HFFc6 (cell line): Measurements from ENCODE around the gene ANGPT4. TPM values are rescaled to one million over a fixed set of nuclear protein-coding genes. Genes with fewer than 3 reads are reported as not detected.

Experiments
- DNase-seq: peaks from one replicate; pipeline ENCODE4 v3.0.0-alpha.2; 2018
- H3K27ac Mint-ChIP-seq: 2 replicates; pipeline ENCODE4 v1.8.0; 2020; ENCODE audit warnings: mild to moderate bottlenecking, mixed read lengths
- H3K27me3 Mint-ChIP-seq: 2 replicates; pipeline ENCODE4 v1.8.0; 2021; ENCODE audit warnings: mild to moderate bottlenecking, moderate library complexity, mixed read lengths; ENCODE audit not compliant: insufficient read depth
- H3K36me3 Mint-ChIP-seq: 2 replicates; pipeline ENCODE4 v1.8.0; 2021; ENCODE audit warnings: low read depth, mixed read lengths
- H3K4me1 Mint-ChIP-seq: 2 replicates; pipeline ENCODE4 v1.8.0; 2020; ENCODE audit warnings: low read depth, mixed read lengths
- H3K4me3 Mint-ChIP-seq: 2 replicates; pipeline ENCODE4 v1.8.0; 2020; ENCODE audit warnings: mild to moderate bottlenecking, moderate library complexity, mixed read lengths
- H3K9me3 Mint-ChIP-seq: 2 replicates; pipeline ENCODE4 v1.8.0; 2020; ENCODE audit warnings: mild to moderate bottlenecking, mixed read lengths
- total RNA-seq, 6 experiments: library from RNA; stranded (reverse); fragmentation: NEBNext Ultra II Directional; extraction: Animal tissue kit (Norgen Biotek cat#: 25700); gene quantifications; 2 replicates in 1 of 6; 3 replicates in 5 of 6; pipeline ENCODE4 v1.2.3, GENCODE V29; 2021
- TF ChIP-seq, protein P1 (sequence below): fragments of 200-600 bp; sonication (generic); IDR thresholded peaks from 2 replicates; pipeline ENCODE4 v1.5.0; 2021; ENCODE audit warnings: antibody characterized with exemption, mild to moderate bottlenecking

The ANGPT4 gene
- total RNA-seq, 6 experiments from 2014 or later: not detected

DNA sequence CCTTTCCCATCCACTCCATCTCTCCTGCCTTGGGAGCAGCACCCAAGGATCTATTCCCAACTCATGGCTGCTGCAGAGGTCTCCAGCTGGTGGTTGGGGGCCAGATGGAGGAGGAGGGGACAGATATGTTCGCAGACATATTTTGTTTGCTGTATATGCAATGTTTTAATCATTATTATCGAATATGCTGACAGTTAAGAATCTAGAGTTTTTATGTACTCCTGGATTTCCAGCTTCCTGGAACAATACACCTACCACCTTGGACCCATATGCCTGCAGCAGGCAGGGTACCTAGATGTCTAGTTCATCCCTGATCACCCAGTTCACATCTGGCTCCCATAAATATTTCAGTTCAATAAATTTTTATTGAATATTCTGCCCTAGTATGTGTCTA is 73.6 kb downstream of the ANGPT4 start:
- no peaks in the 10 kb centered on the region; the same call in none of the 2 replicates for H3K27me3 Mint-ChIP-seq
- no peak overlapping the region for H3K4me3 Mint-ChIP-seq
- H3K36me3 Mint-ChIP-seq: peaks cover 3% of the 10 kb centered on the region
- TF ChIP-seq, protein P1, sequence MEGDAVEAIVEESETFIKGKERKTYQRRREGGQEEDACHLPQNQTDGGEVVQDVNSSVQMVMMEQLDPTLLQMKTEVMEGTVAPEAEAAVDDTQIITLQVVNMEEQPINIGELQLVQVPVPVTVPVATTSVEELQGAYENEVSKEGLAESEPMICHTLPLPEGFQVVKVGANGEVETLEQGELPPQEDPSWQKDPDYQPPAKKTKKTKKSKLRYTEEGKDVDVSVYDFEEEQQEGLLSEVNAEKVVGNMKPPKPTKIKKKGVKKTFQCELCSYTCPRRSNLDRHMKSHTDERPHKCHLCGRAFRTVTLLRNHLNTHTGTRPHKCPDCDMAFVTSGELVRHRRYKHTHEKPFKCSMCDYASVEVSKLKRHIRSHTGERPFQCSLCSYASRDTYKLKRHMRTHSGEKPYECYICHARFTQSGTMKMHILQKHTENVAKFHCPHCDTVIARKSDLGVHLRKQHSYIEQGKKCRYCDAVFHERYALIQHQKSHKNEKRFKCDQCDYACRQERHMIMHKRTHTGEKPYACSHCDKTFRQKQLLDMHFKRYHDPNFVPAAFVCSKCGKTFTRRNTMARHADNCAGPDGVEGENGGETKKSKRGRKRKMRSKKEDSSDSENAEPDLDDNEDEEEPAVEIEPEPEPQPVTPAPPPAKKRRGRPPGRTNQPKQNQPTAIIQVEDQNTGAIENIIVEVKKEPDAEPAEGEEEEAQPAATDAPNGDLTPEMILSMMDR: no peak
- H3K27ac Mint-ChIP-seq: no peak overlapping the region
- peaks cover 9% of the 10 kb centered on the region for H3K4me1 Mint-ChIP-seq
- no peak for DNase-seq
- H3K9me3 Mint-ChIP-seq: no peaks in the 10 kb centered on the region

DNA sequence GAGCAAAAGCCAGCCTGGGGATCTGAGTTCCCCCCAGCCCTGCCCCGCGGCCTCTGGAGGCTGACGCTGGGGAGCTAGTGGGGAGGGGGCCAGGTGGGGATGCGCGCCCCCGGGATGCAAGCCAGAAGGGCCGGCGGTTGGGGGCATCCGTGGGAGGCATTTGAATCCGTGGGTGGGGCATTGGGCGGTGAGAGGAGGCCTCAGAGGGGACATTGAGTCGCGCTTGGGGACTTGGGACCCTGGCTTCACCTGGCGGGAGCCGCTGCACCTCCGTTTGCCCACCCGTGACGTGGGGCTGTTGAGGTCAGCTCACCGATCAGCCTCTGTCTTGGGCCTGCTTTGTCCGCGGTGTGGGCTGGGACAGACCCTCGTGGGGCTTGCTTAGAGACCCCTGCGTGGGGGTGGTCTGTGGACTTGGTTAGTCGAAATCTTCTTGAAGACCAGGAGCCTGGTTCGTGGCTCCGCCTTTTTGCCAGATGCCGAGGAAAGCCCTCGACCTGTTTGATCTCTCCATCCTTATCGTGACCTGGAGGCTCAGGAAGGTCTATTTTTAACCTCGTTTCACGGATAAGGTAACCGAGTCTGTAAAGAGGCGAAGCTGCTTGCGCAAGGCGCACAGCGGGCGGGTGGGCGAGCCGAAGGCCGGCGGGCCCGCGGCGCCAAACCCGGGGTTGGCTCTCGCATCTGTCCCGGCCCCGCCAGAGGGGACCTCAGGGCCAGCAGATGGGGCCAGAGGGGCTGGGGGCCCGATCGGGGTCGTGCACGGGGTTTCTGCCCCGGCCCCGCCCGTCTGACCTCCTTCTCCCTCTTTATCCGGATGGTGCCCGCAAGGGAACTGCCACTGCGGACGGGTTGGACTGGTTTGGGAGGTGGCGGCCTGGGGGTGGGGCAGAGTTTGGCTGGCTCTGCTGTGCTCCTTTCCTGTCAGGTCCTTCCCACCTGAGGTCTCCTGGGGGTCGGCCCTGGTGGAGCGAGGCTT is 74.3 kb downstream of the ANGPT4 start:
- Mint-ChIP-seq H3K27ac (no peak overlapping the region), H3K27me3 (no peaks in the 10 kb centered on the region; the same call in none of the 2 replicates), H3K4me1 (peaks cover 15% of the 10 kb centered on the region), H3K4me3 (no peak overlapping the region), H3K36me3 (peaks cover 6% of the 10 kb centered on the region), H3K9me3 (no peaks in the 10 kb centered on the region)
- TF ChIP-seq, protein P1: no peak
- no peak for DNase-seq

DNA sequence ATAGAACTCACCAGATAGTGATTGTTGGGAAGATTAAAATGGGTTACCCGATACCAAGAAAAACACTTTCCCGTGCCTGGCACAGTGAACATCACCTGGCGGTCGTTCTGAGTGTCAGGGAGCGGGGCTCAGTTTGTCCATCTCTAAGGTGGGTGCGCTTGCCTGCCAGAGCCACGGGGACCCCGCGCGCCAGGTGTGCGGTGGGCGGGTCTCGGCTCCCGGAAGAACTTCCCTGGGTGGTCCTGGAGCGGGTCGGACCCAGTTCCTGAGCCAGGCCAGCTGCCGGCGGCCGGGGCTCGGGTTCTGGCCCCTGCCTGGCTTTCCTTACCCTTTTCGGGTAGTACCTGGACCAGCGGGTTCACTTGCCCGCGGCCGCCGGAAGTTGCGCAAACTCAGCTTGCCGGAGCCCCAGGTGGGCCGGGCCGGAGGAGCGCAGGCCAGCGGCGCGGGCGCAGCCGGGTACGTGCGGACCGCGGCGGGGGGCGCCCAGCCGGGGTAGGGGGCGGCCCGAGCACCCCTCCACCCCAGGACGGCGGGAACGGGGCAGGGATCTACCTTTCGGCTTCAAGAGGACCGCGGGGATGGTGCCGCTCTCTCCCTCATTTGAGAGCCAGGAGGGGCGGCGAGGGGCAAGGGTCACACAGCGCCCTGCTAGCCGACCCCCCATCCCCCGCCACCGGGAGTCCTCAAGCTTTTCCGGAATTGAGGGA is 75.1 kb downstream of the ANGPT4 start:
- H3K36me3 Mint-ChIP-seq: peaks cover 6% of the 10 kb centered on the region
- H3K27me3 Mint-ChIP-seq: no peaks in the 10 kb centered on the region; the same call in none of the 2 replicates
- no peak overlapping the region for H3K4me3 Mint-ChIP-seq
- H3K4me1 Mint-ChIP-seq: peaks cover 24% of the 10 kb centered on the region
- H3K27ac Mint-ChIP-seq: no peak overlapping the region
- H3K9me3 Mint-ChIP-seq: no peaks in the 10 kb centered on the region
- TF ChIP-seq, protein P1: no peak
- DNase-seq: no peak

DNA sequence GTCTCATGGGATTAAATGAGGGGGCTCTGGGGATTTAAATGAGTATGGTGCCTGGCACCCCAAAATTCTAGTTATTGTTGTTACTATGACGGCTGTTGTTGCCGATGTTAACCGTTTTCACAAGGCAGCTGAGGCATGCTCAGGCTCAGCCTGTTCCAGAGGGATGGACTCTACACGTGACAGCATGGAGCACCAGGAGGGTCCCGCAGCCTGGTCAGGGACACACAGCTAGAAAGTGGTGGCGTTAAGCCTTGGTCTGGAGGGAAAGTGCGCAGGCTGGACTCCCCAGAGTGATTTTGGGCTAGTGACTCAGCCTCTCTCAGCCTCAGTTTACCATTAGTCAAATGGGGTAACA is 75.7 kb downstream of the ANGPT4 start:
- H3K9me3 Mint-ChIP-seq: no peaks in the 10 kb centered on the region
- TF ChIP-seq, protein P1: no peak
- no peak for DNase-seq
- no peaks in the 10 kb centered on the region; the same call in none of the 2 replicates for H3K27me3 Mint-ChIP-seq
- H3K27ac Mint-ChIP-seq: no peak overlapping the region
- H3K4me1 Mint-ChIP-seq: peaks cover 29% of the 10 kb centered on the region
- H3K36me3 Mint-ChIP-seq: peaks cover 6% of the 10 kb centered on the region
- no peak overlapping the region for H3K4me3 Mint-ChIP-seq

DNA sequence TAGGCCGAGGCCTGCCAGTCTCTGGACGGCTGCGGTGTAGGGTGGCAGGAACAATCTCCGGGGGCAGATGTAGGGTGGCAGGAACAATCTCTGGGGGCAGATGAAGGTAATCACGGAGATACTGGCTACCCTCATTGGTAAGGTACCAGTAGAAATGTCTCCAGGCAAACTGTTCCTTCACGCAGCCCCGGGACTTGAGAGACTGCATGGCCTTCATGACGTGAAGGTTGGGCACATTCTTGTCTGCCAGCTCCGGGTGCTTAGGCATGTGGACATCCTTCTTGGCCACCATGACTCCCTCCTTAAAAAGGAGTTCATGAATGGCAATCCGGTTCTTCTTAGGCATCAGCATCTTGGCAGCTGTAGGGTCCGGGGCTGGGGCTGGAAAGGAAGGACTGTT is 76.5 kb downstream of the ANGPT4 start:
- H3K27ac Mint-ChIP-seq: no peak overlapping the region
- peaks cover 38% of the 10 kb centered on the region for H3K4me1 Mint-ChIP-seq
- no peaks in the 10 kb centered on the region for H3K9me3 Mint-ChIP-seq
- TF ChIP-seq, protein P1: no peak
- H3K36me3 Mint-ChIP-seq: peaks cover 6% of the 10 kb centered on the region
- no peak for DNase-seq
- no peak overlapping the region for H3K4me3 Mint-ChIP-seq
- H3K27me3 Mint-ChIP-seq: no peaks in the 10 kb centered on the region; the same call in none of the 2 replicates
